Activated naive CD4-positive, alpha-beta T cell treated with anti-CD3 and anti-CD28 coated beads, Interleukin-2, amount 10 ng/mL, durations not matched to agents 5 hours and 36 hours (primary cell): Measurements from ENCODE around the gene LCAT. TPM values are rescaled to one million over a fixed set of nuclear protein-coding genes. Genes with fewer than 3 reads are reported as not detected.

Experiments used
- total RNA-seq, 2 experiments: library from RNA; stranded (reverse); gene quantifications; one replicate each; pipeline ENCODE4 v1.2.3, GENCODE V29; 2021

The LCAT gene, protein sequence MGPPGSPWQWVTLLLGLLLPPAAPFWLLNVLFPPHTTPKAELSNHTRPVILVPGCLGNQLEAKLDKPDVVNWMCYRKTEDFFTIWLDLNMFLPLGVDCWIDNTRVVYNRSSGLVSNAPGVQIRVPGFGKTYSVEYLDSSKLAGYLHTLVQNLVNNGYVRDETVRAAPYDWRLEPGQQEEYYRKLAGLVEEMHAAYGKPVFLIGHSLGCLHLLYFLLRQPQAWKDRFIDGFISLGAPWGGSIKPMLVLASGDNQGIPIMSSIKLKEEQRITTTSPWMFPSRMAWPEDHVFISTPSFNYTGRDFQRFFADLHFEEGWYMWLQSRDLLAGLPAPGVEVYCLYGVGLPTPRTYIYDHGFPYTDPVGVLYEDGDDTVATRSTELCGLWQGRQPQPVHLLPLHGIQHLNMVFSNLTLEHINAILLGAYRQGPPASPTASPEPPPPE
- 10 to 100 TPM; 14.6 to 15.1 TPM for total RNA-seq

GRCh38 chr16:67943619-67944504, at the start of gene LCAT:
Gene LCAT (minus strand): TSS chr16:67944120. CDS start chr16:67944101, 19 bp downstream.

GRCh38 chr16:67979955-67980678, 36.2 kb upstream of the LCAT start, which contains the start of gene DPEP3:
Gene DPEP3 (minus strand): TSS chr16:67980499. CDS start chr16:67980380, 119 bp downstream.

DNA sequence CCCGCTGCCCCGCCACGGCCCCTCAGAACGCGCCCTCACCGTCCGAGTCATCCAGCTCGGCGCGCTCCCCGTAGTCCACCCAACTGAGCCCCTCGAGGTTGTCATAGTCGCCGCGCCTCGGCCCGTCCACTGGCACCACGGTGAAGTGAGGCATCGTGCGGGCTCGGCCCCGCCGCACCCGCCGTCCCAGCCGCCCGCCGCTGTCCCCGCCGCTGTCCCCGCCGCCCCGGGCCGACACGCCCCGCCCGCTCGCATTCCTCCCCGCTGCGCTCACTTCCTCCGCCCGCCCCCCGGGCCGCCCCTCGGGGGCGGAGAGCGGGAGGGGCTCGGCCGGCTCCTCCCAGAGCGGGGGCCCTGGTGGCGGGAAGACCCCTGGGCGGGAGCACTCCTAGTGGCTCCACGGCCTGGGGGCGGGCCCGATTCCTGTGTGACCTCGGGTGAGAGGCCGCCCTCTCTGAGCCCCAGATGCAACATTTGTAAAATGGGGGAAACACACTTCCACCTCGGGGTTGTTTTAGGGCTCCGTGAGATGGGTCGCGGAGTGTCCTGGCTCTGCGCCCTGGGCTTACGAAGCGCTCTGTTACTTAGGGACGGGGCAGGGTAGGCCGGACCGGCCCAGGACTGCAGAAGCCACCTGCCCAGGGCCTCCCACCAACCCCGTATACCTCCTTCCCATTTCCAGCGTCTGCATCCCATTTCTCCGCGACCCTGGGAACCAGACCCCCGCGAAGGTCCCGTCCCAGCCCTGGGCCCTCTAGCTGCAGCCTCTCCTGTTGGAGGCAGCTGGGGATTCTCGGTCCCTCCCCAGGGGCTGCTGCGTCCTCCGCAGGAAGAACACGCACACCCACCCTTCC, 24.7 kb upstream of the LCAT start, which contains the start of gene SLC12A4:
TSS of gene SLC12A4 (minus strand) at position 238 of the 854 bp plus-strand sequence. CDS start at position 154, 84 bp downstream.

DNA sequence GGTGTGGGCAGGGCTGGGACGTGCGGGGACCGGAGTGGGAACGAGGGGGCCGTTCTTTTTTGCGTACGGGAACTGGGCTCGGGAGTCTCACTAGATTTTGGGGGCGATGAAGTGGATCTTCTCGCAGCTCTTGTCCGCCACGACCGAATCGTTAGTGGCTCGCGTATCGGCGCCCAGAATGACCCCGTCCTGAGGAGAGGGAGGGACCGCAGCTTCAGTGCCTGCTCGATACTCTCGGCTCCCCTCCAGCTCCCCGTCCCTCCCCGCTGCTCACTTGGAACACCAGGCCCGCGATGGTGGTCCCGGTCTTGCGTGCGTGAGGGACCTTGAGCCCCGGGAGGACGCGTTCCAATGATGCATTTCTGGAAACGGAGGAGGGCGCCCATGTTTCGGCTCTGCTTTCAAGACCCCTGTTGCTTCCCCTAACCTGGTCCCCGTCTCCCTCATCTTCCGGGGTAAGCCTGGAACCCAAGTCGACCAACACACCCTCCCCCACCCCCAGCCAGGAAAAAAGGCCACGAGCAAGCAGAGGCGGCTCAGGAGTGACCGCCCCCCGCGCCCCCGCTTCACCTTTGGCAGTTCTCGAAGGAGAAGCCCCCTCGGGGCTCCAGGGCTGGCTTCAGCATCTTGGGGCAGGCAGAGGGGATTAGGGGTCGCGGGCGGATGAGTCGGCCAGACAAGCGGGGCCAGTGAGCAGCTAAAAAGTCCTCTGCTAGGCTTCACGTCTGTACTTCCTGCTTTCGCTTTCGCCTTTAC, 7.6 kb downstream of the LCAT start, which contains the start of gene PSMB10:
TSS of gene PSMB10 (minus strand) at position 727 of the 756 bp plus-strand sequence. CDS start at position 626, 101 bp downstream.

DNA sequence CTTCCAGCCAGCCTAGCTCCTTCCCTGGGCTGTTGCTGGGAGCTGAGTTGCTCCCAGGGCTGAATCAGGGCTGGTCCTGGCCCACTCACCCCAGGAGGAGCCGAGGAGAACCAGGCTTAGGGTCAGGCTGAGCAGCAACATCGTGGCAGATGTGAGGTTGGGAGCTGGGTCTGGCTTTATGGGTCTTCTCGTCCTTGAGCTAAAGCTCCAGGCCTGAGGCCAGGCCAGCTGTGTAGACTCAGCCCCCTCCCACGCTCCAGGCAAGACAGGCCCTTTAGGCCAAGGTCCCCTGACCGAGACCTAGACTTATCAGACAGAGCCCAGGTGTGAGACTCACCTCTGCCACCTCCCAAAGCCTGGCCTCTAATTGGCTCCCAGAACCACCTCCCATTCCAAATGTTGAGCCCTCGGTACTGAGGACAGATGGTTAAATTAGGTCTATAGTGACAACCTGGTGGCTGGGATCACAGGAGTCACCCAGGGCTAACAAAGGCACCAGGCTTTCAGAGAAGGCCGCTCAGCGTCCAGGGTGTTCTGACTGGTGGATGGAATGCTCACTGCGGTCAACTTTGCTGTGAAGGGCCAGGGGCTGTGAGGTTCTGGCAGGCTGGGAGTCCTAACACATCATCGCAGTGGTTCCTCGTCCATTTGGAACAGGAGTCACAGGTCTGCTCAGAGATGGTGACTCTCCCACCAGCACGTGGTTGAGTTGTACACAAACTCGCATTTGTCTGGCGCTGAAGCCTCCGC, 12.0 kb downstream of the LCAT start, which contains the start of gene CTRL:
TSS of gene CTRL (minus strand) at position 151 of the 750 bp plus-strand sequence. CDS start at position 141, 10 bp downstream.

DNA sequence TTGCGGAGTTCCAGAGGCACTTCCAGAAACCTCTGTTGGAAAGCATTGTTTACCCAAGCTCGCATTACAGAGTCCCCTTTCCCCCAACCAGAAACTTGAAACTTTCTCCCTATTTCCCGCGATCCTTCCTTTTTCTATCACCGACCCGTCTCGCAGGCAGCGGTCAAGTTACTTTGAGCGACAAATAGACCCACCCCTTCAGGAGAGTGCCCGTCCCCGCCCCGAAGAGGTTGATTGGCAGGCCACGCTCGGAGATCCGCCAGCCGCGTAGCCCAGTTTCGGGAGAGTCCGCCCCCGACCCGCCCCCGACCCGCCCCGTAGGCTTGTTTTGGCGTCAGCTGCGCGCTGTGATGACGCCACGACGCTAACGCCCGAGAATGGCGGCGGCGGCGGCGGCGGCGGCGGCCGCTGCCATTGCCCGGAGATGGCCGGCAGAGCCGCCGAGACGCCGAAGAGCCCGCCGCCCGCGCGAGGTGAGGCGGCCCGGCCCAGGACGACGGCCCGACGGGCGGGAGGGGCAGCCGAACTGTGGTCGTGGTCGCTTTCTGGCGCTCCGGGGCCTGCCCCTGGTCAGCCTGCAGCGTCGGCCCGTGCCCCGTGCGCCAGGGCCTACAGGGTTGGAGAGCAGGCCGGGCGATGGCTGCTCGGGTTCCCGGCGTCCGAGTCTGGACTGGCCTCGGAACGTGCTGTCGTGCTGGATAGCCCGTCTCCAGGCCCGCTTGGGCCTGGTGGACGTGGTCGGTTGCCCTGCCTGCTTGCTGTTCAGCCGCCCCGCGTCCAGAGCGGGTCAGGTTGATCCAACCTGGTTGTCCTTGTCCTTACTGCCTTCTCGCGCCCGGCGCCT, 50.8 kb downstream of the LCAT start, which contains the start of gene PSKH1:
TSS of gene PSKH1 (plus strand) at position 356 of the 844 bp plus-strand sequence. CDS start 15,496 bp downstream, outside the sequence.

Other genes with a start within 250 kb of the LCAT start
- gene GFOD2, start 224.8 kb downstream of the LCAT start, total RNA-seq = 10 to 100 TPM; 14.3 to 14.8 TPM
- gene RANBP10, start 137.6 kb downstream of the LCAT start, total RNA-seq = 10 to 100 TPM; 24.3 to 28.0 TPM
- under 1 TPM; 0.35 to 0.51 TPM for gene TSNAXIP1, start 137.2 kb downstream of the LCAT start, total RNA-seq
- gene THAP11, start 101.8 kb downstream of the LCAT start, total RNA-seq = 10 to 100 TPM; 42.1 to 42.6 TPM
- 100 to 1,000 TPM in 1 of 2 experiments, 10 to 100 TPM in 1; 99.1 to 101 TPM for gene NUTF2, start 97.2 kb downstream of the LCAT start, total RNA-seq
- 10 to 100 TPM; 55.1 to 62.1 TPM for gene CENPT, start 96.4 kb downstream of the LCAT start, total RNA-seq
- gene EDC4, start 71.1 kb downstream of the LCAT start, total RNA-seq = 100 to 1,000 TPM in 1 of 2 experiments, 10 to 100 TPM in 1; 95.0 to 104 TPM
- 1 to 10 TPM; 1.3 to 2.0 TPM for gene NRN1L, start 59.2 kb downstream of the LCAT start, total RNA-seq
- 10 to 100 TPM; 19.8 to 22.2 TPM for gene PSKH1, start 50.9 kb downstream of the LCAT start, total RNA-seq
- 1 to 10 TPM; 5.5 to 6.1 TPM for gene CTRL, start 12.3 kb downstream of the LCAT start, total RNA-seq
- gene PSMB10, start 7.3 kb downstream of the LCAT start, total RNA-seq = 100 to 1,000 TPM; 247 to 259 TPM
- gene SLC12A4, start 24.5 kb upstream of the LCAT start, total RNA-seq = 10 to 100 TPM; 31.3 to 32.2 TPM
- under 1 TPM in 1 of 2 experiments, not detected in 1; 0.14 TPM for gene DPEP3, start 36.4 kb upstream of the LCAT start, total RNA-seq
- gene DPEP2, start 55.4 kb upstream of the LCAT start, total RNA-seq = 10 to 100 TPM; 12.0 to 12.9 TPM
- not detected for gene DPEP2NB, start 71.8 kb upstream of the LCAT start, total RNA-seq
- 10 to 100 TPM; 14.6 to 16.3 TPM for gene DDX28, start 79.1 kb upstream of the LCAT start, total RNA-seq
- gene DUS2, start 79.2 kb upstream of the LCAT start, total RNA-seq = 10 to 100 TPM; 18.9 to 20.8 TPM
- 100 to 1,000 TPM; 116 to 117 TPM for gene NFATC3, start 141.2 kb upstream of the LCAT start, total RNA-seq